Neural cell (in vitro differentiated cells): ENCODE data around the gene SMPD1.

Experiments
- CTCF ChIP-seq: fragments of 450-650 bp; IDR thresholded peaks from 2 replicates; pipeline ENCODE4 v1.5.1; 2014; ENCODE audit warnings: antibody characterized with exemption, mild to moderate bottlenecking, moderate library complexity; ENCODE audit not compliant: poor library complexity, severe bottlenecking
- EZH2 ChIP-seq: fragments of 200-600, 300-800 bp; shearing (Covaris generic), sonication (generic); IDR thresholded peaks from 2 replicates; pipeline ENCODE4 v1.6.1; 2014; ENCODE audit warnings: antibody characterized with exemption, low read length, borderline replicate concordance, mild to moderate bottlenecking; ENCODE audit not compliant: insufficient read depth, poor library complexity, severe bottlenecking
- POLR2AphosphoS5 ChIP-seq: IDR thresholded peaks from 2 replicates; pipeline ENCODE4 v1.6.1; 2012
- TAF1 ChIP-seq: IDR thresholded peaks from 2 replicates; pipeline ENCODE4 v1.6.1; 2012; ENCODE audit warnings: low read depth

- TF ChIP-seq CTCF (no peak), EZH2 (no peak), POLR2AphosphoS5 (peak; percentile 74), TAF1 (peak; percentile 63)
Measured at GRCh38 chr11:6405052-6405667, 14.9 kb downstream of the SMPD1 start.
